Tibial nerve (tissue), 3 donors: ENCODE measurements around the gene PROM2.

Experiments used
- CTCF ChIP-seq, 5 experiments: fragments of 200-600 bp in 3 of 5; fragments of 450-650 bp in 2 of 5; sonication (generic) in 3 of 5; IDR thresholded peaks; one replicate each; pipeline ENCODE4 v1.5.1; 2016 to 2019; ENCODE audit warnings: antibody characterized with exemption in 5 of 5, mild to moderate bottlenecking in 3 of 5, moderate library complexity in 2 of 5
- POLR2A ChIP-seq, 2 donors: fragments of 450-650 bp; IDR thresholded peaks; one replicate each; pipeline ENCODE4 v1.6.1; 2017; ENCODE audit warnings: antibody characterized with exemption in 2 of 2, mild to moderate bottlenecking in 2 of 2, moderate library complexity in 2 of 2

- TF ChIP-seq CTCF (IDR thresholded peaks at IDR 0.05) (no peak), POLR2A (IDR thresholded peaks at IDR 0.05) (no peak)
Observed at GRCh38 chr2:95295376-95295775, 21.1 kb downstream of the PROM2 start.
